ENCODE measurements around the gene NLRC4. TPM values are rescaled to one million over a fixed set of nuclear protein-coding genes. Genes with fewer than 3 reads are reported as not detected.

The NLRC4 gene
- total and polyA plus RNA-seq, 9 of the 15 experiments (the other 6 are each of a cell fraction or from before 2014, with no cell fraction given): 0.03 to 0.18 (median 0.06) TPM; not detected in 2

GRCh38 chr2:32220445-32220844, 44.2 kb downstream of the NLRC4 start:
- no peaks in the 10 kb centered on the region for H3K9me3 ChIP-seq (replicated peaks; ENCODE audit: control insufficient read depth, insufficient read depth, low read depth, low read length)
- no peak overlapping the region for H3K9ac ChIP-seq (ENCODE audit: insufficient read depth in 1 of 2, low read depth in 2 of 2, low read length in 2 of 2)
- TF ChIP-seq TAF7 (tag; IDR thresholded peaks at IDR 0.05): no peak
- TF ChIP-seq SMAD1 (IDR thresholded peaks at IDR 0.05; ENCODE audit: low read depth, low read length, partially characterized antibody): no peak
- no peak for TF ChIP-seq CLOCK (CRISPR knock-in tag; IDR thresholded peaks at IDR 0.05; ENCODE audit: borderline replicate concordance)
- TF ChIP-seq ARID1B (IDR thresholded peaks at IDR 0.05): no peak
- TF ChIP-seq BRF1 (IDR thresholded peaks at IDR 0.05; ENCODE audit: borderline replicate concordance, extremely low read depth, insufficient read length): no peak
- TF ChIP-seq ZNF77 (CRISPR knock-in tag; IDR thresholded peaks at IDR 0.05): no peak
- no peak for TF ChIP-seq CSDE1 (IDR thresholded peaks at IDR 0.05)
- TF ChIP-seq ZBTB9 (CRISPR knock-in tag; IDR thresholded peaks at IDR 0.05): no peak
- no peak for TF ChIP-seq ZC3H8 (IDR thresholded peaks at IDR 0.05)
- TF ChIP-seq SMARCC2 (IDR thresholded peaks at IDR 0.05; ENCODE audit: low read depth): no peak
- ChIA-PET POLR2A (interaction anchor here (0.6 kb wide), 1 partner anchor 41 kb away, joined by 3 read pairs; no protein-coding TSS in a partner anchor), CTCF (ENCODE audit: low intra/inter-chr PET ratio) (no interaction called here)
- no peak overlapping the region for H2AFZ ChIP-seq (ENCODE audit: low read depth, low read length)
- in situ Hi-C loops (cut with MboI): no loop called here
- H3K27ac ChIP-seq (ENCODE audit: extremely low read depth, low read depth, low read length): no peak overlapping the region
- no peaks in the 10 kb centered on the region for H3K9me1 ChIP-seq (ENCODE audit: control insufficient read depth, insufficient read depth, low read length)
- ATAC-seq (no peak), FAIRE-seq (no peak), DNase-seq (ENCODE audit: extremely low read depth in 1 of 4, low spot score in 3 of 4) (no peak)
- intact Hi-C loops (cut with micrococcal nuclease): no loop called here
- H3K4me3 ChIP-seq: no peak overlapping the region
- H3K27me3 ChIP-seq (ENCODE audit: control insufficient read depth in 2 of 2, insufficient read depth in 2 of 2, low read length in 2 of 2): no peaks in the 10 kb centered on the region
- no peaks in the 10 kb centered on the region for H3K79me2 ChIP-seq (ENCODE audit: control insufficient read depth, insufficient read depth, low read length)
- H3K4me2 ChIP-seq (ENCODE audit: insufficient read depth, low read length): no peak overlapping the region
- H3K4me1 ChIP-seq (replicated peaks in 1 of 2; ENCODE audit: control insufficient read depth in 2 of 2, insufficient read depth in 2 of 2, low read length in 2 of 2): no peaks in the 10 kb centered on the region; a peak in 1 of 5 replicates
- H4K20me1 ChIP-seq (replicated peaks; ENCODE audit: control insufficient read depth, insufficient read depth, low read length): no peaks in the 10 kb centered on the region
- peaks cover 39% of the 10 kb centered on the region; the same call in 2 of the 3 replicates for H3K36me3 ChIP-seq (ENCODE audit: control insufficient read depth, insufficient read depth, low read length)
- no TSS peak for BruUV-seq (replicated peaks)
